HG03196 (cell line): ENCODE results near the gene MYLK4.
"Not testable (repeated sequence)": the region's sequence is repeated elsewhere in the genome, so short reads cannot be mapped to it uniquely, and the experiment has no call there.

Source experiments
- ATAC-seq: cut with Tn5 transposase; IDR thresholded peaks from one replicate; pipeline ENCODE4 v1.9.1; 2021; ENCODE audit not compliant: unreplicated experiment

Gene MYLK4

GRCh38 chr6:2780102-2780737, 29.5 kb upstream of the MYLK4 start:
- ATAC-seq: no peak

GRCh38 chr6:2777249-2777648, 26.5 kb upstream of the MYLK4 start:
- ATAC-seq: no peak

- no peak for ATAC-seq
These were observed 24.3 kb upstream of the MYLK4 start for GRCh38 chr6:2775003-2775402.

- ATAC-seq: no peak
These were observed 22.7 kb upstream of the MYLK4 start for GRCh38 chr6:2773449-2773848.

GRCh38 chr6:2772840-2773239, 22.1 kb upstream of the MYLK4 start:
- no peak for ATAC-seq

- ATAC-seq: no peak
These were observed 20.4 kb upstream of the MYLK4 start for GRCh38 chr6:2771079-2771478.

GRCh38 chr6:2770171-2770570, 19.4 kb upstream of the MYLK4 start:
- ATAC-seq: no peak

GRCh38 chr6:2768696-2769095, 18.0 kb upstream of the MYLK4 start:
- ATAC-seq: no peak

- no peak for ATAC-seq
These were observed 17.2 kb upstream of the MYLK4 start for GRCh38 chr6:2767657-2768524.

GRCh38 chr6:2766767-2767656, 16.3 kb upstream of the MYLK4 start:
- ATAC-seq: no peak

- peak; percentile 8 for ATAC-seq
These were observed 15.4 kb upstream of the MYLK4 start for GRCh38 chr6:2765896-2766766.

GRCh38 chr6:2765166-2765895, 14.6 kb upstream of the MYLK4 start, which contains the start of gene WRNIP1:
Gene WRNIP1, plus strand, starts transcription at chr6:2765393. Its CDS starts 230 bp downstream, at chr6:2765623.
- ATAC-seq: peak; percentile 91

GRCh38 chr6:2764610-2765165, 14.0 kb upstream of the MYLK4 start:
- ATAC-seq: peak; percentile 57

- no peak for ATAC-seq
These were observed 13.3 kb upstream of the MYLK4 start for GRCh38 chr6:2763876-2764540.

- ATAC-seq: no peak
These were observed 12.7 kb upstream of the MYLK4 start for GRCh38 chr6:2763345-2763841.

- ATAC-seq: not testable (repeated sequence)
These were observed 12.1 kb upstream of the MYLK4 start for GRCh38 chr6:2762868-2763267.

GRCh38 chr6:2760882-2761842, 10.4 kb upstream of the MYLK4 start:
- no peak for ATAC-seq
